HEK293 (cell line): ENCODE results near the gene BRPF1.

Source experiments
- EGR2 ChIP-seq: fragments of 450-650 bp; formaldehyde crosslinking; IDR thresholded peaks from 2 replicates; pipeline ENCODE4 v1.5.1; 2016; ENCODE audit warnings: low read depth, missing biosample characterization, missing genetic modification characterization
- GFI1B ChIP-seq: fragments of 450-650 bp; formaldehyde crosslinking; IDR thresholded peaks from 2 replicates; pipeline ENCODE4 v1.5.1; 2016; ENCODE audit warnings: missing biosample characterization, missing genetic modification characterization
- KLF1 ChIP-seq: fragments of 450-650 bp; formaldehyde crosslinking; IDR thresholded peaks from 2 replicates; pipeline ENCODE4 v1.5.1; 2016; ENCODE audit warnings: missing biosample characterization, missing genetic modification characterization
- KLF10 ChIP-seq: fragments of 450-650 bp; IDR thresholded peaks from 2 replicates; pipeline ENCODE4 v1.5.1; 2018; ENCODE audit warnings: missing biosample characterization, mild to moderate bottlenecking, missing genetic modification characterization
- MYNN ChIP-seq: fragments of 450-650 bp; formaldehyde crosslinking; IDR thresholded peaks from 2 replicates; pipeline ENCODE4 v1.5.1; 2016; ENCODE audit warnings: missing biosample characterization, missing genetic modification characterization, borderline replicate concordance
- OVOL3 ChIP-seq: fragments of 450-650 bp; formaldehyde crosslinking; IDR thresholded peaks from 2 replicates; pipeline ENCODE4 v1.5.1; 2016; ENCODE audit warnings: missing biosample characterization, missing genetic modification characterization
- REST ChIP-seq: fragments of 450-650 bp; formaldehyde crosslinking; IDR thresholded peaks from 2 replicates; pipeline ENCODE4 v1.5.1; 2016; ENCODE audit warnings: missing biosample characterization, missing genetic modification characterization
- TCF7L2 ChIP-seq: IDR thresholded peaks from 2 replicates; pipeline ENCODE4 v1.6.1; 2011; ENCODE audit warnings: low read depth, mild to moderate bottlenecking, inconsistent platforms, low read length, moderate library complexity, borderline replicate concordance
- ZBTB1 ChIP-seq: fragments of 450-650 bp; formaldehyde crosslinking; IDR thresholded peaks from 2 replicates; pipeline ENCODE4 v1.5.1; 2016; ENCODE audit warnings: missing biosample characterization, missing genetic modification characterization
- ZBTB21 ChIP-seq: fragments of 450-650 bp; formaldehyde crosslinking; IDR thresholded peaks from 2 replicates; pipeline ENCODE4 v1.5.1; 2017; ENCODE audit warnings: missing biosample characterization, missing genetic modification characterization
- ZEB2 ChIP-seq: fragments of 450-650 bp; formaldehyde crosslinking; IDR thresholded peaks from 2 replicates; pipeline ENCODE4 v1.5.1; 2016; ENCODE audit warnings: missing biosample characterization, missing genetic modification characterization
- ZFP3 ChIP-seq: fragments of 450-650 bp; formaldehyde crosslinking; IDR thresholded peaks from 2 replicates; pipeline ENCODE4 v1.5.1; 2016; ENCODE audit warnings: low read depth, missing biosample characterization, missing genetic modification characterization
- ZFP41 ChIP-seq: fragments of 450-650 bp; formaldehyde crosslinking; IDR thresholded peaks from 2 replicates; pipeline ENCODE4 v1.5.1; 2016; ENCODE audit warnings: missing biosample characterization, missing genetic modification characterization, borderline replicate concordance
- ZNF140 ChIP-seq: fragments of 450-650 bp; formaldehyde crosslinking; IDR thresholded peaks from 2 replicates; pipeline ENCODE4 v1.5.1; 2016; ENCODE audit warnings: missing biosample characterization, missing genetic modification characterization
- ZNF174 ChIP-seq: fragments of 450-650 bp; formaldehyde crosslinking; IDR thresholded peaks from 2 replicates; pipeline ENCODE4 v1.5.0; 2017; ENCODE audit warnings: missing biosample characterization, mild to moderate bottlenecking, missing genetic modification characterization
- ZNF175 ChIP-seq: fragments of 450-650 bp; formaldehyde crosslinking; IDR thresholded peaks from 2 replicates; pipeline ENCODE4 v1.5.1; 2016; ENCODE audit warnings: missing biosample characterization, missing genetic modification characterization
- ZNF211 ChIP-seq: fragments of 450-650 bp; formaldehyde crosslinking; IDR thresholded peaks from 2 replicates; pipeline ENCODE4 v1.5.1; 2016; ENCODE audit warnings: low read depth, missing biosample characterization, missing genetic modification characterization
- ZNF24 ChIP-seq: fragments of 450-650 bp; formaldehyde crosslinking; IDR thresholded peaks from 2 replicates; pipeline ENCODE4 v1.5.1; 2016; ENCODE audit warnings: missing biosample characterization, missing genetic modification characterization
- ZNF362 ChIP-seq: fragments of 450-650 bp; formaldehyde crosslinking; IDR thresholded peaks from 2 replicates; pipeline ENCODE4 v1.5.1; 2016; ENCODE audit warnings: missing biosample characterization, missing genetic modification characterization
- ZNF423 ChIP-seq: fragments of 450-650 bp; formaldehyde crosslinking; IDR thresholded peaks from 2 replicates; pipeline ENCODE4 v1.5.1; 2016; ENCODE audit warnings: missing biosample characterization, missing genetic modification characterization
- ZNF521 ChIP-seq: fragments of 450-650 bp; formaldehyde crosslinking; IDR thresholded peaks from 2 replicates; pipeline ENCODE4 v1.5.1; 2017; ENCODE audit warnings: missing biosample characterization, mild to moderate bottlenecking, missing genetic modification characterization
- ZNF654 ChIP-seq: fragments of 450-650 bp; formaldehyde crosslinking; IDR thresholded peaks from 2 replicates; pipeline ENCODE4 v1.5.1; 2016; ENCODE audit warnings: low read depth, missing biosample characterization, missing genetic modification characterization
- ZNF747 ChIP-seq: fragments of 450-650 bp; formaldehyde crosslinking; IDR thresholded peaks from 2 replicates; pipeline ENCODE4 v1.5.1; 2016; ENCODE audit warnings: missing biosample characterization, missing genetic modification characterization
- ZSCAN30 ChIP-seq: fragments of 450-650 bp; IDR thresholded peaks from 2 replicates; pipeline ENCODE4 v1.5.1; 2018; ENCODE audit warnings: missing biosample characterization, mild to moderate bottlenecking, missing genetic modification characterization, moderate library complexity
- TF ChIP-seq, protein P1 (sequence below): fragments of 450-650 bp; formaldehyde crosslinking; IDR thresholded peaks from 2 replicates; pipeline ENCODE4 v1.5.1; 2017; ENCODE audit warnings: missing biosample characterization, missing genetic modification characterization
- TF ChIP-seq, protein P2 (sequence below): fragments of 450-650 bp; formaldehyde crosslinking; IDR thresholded peaks from 2 replicates; pipeline ENCODE4 v1.5.1; 2016; ENCODE audit warnings: missing biosample characterization, missing genetic modification characterization
- TF ChIP-seq, protein P3 (sequence below): fragments of 450-650 bp; formaldehyde crosslinking; IDR thresholded peaks from 2 replicates; pipeline ENCODE4 v1.5.1; 2016; ENCODE audit warnings: missing biosample characterization, missing genetic modification characterization

The BRPF1 gene

DNA sequence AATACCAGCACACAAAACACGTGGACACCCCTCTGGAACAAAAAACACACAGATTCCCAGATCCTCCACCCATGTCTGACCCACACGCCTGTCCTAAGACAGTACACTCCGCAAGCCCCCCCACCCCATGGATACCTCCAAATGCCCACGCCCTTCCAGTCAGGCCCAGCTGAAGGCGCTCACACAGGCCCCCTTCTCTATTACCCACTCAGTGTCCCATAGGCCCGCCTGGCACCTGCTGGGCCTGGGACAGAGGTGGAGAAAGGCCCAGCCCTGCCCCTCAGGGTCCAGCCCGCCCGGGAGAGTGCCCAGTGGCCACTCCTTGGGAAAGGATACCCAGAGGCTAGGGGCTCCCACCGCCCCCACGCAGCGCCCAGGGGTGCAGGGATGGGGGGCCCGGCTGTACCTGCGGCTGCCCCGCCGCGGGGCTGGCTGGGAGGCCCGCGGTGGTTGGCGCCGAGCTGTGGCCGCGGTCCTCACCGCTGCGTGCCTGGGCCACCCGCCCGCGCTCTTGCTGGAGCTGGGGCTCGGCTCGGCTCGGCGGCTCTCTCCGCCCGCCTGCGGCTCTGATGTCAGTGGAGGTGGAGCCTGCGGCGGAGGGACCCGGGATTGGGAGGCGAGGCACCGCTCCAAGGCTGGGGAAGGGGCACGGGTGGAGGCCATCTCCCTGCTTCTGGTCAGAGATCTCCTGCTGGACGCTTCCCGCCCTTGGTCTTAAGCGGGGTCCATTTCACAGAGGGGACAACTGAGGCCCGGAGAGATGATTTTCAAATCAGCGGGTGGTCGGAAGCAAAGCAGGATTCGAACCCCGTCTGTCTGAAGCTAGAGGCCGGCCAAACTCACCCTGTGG lies 38.1 kb downstream of the BRPF1 start, which contains the start of gene CAMK1 (continued):
- no peak for TF ChIP-seq ZNF362 (tag by site-specific recombination)
- no peak for TF ChIP-seq GFI1B (tag by site-specific recombination)
- TF ChIP-seq ZNF654 (tag by site-specific recombination), result no peak
- TF ChIP-seq TCF7L2, result no peak
- TF ChIP-seq ZNF747 (tag by site-specific recombination), result no peak
- TF ChIP-seq ZFP41 (tag by site-specific recombination), result no peak
- TF ChIP-seq, protein P1, sequence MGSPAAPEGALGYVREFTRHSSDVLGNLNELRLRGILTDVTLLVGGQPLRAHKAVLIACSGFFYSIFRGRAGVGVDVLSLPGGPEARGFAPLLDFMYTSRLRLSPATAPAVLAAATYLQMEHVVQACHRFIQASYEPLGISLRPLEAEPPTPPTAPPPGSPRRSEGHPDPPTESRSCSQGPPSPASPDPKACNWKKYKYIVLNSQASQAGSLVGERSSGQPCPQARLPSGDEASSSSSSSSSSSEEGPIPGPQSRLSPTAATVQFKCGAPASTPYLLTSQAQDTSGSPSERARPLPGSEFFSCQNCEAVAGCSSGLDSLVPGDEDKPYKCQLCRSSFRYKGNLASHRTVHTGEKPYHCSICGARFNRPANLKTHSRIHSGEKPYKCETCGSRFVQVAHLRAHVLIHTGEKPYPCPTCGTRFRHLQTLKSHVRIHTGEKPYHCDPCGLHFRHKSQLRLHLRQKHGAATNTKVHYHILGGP (tag by site-specific recombination), result no peak
- TF ChIP-seq REST (tag by site-specific recombination), result no peak
- TF ChIP-seq KLF10, result peak; percentile 63; the same call in 1 of the 2 replicates
- TF ChIP-seq ZNF140 (tag by site-specific recombination), result no peak
- TF ChIP-seq ZFP3 (tag by site-specific recombination), result no peak
- TF ChIP-seq ZBTB21, result no peak
- TF ChIP-seq OVOL3 (tag by site-specific recombination), result no peak
- TF ChIP-seq ZEB2 (tag by site-specific recombination), result 0 out of 2 replicates have a peak, but pooled peaks have one; percentile 23
- TF ChIP-seq EGR2 (tag by site-specific recombination), result no peak
- no peak for TF ChIP-seq MYNN (tag by site-specific recombination)
- TF ChIP-seq ZSCAN30, result peak; percentile 80
- TF ChIP-seq ZNF24 (tag by site-specific recombination), result no peak
- TF ChIP-seq ZBTB1, result no peak
- TF ChIP-seq, protein P2, sequence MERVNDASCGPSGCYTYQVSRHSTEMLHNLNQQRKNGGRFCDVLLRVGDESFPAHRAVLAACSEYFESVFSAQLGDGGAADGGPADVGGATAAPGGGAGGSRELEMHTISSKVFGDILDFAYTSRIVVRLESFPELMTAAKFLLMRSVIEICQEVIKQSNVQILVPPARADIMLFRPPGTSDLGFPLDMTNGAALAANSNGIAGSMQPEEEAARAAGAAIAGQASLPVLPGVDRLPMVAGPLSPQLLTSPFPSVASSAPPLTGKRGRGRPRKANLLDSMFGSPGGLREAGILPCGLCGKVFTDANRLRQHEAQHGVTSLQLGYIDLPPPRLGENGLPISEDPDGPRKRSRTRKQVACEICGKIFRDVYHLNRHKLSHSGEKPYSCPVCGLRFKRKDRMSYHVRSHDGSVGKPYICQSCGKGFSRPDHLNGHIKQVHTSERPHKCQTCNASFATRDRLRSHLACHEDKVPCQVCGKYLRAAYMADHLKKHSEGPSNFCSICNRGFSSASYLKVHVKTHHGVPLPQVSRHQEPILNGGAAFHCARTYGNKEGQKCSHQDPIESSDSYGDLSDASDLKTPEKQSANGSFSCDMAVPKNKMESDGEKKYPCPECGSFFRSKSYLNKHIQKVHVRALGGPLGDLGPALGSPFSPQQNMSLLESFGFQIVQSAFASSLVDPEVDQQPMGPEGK (tag by site-specific recombination), result peak; percentile 48; the same call in 1 of the 2 replicates
- peak; percentile 86 for TF ChIP-seq ZNF423 (tag by site-specific recombination)
- TF ChIP-seq, protein P3, sequence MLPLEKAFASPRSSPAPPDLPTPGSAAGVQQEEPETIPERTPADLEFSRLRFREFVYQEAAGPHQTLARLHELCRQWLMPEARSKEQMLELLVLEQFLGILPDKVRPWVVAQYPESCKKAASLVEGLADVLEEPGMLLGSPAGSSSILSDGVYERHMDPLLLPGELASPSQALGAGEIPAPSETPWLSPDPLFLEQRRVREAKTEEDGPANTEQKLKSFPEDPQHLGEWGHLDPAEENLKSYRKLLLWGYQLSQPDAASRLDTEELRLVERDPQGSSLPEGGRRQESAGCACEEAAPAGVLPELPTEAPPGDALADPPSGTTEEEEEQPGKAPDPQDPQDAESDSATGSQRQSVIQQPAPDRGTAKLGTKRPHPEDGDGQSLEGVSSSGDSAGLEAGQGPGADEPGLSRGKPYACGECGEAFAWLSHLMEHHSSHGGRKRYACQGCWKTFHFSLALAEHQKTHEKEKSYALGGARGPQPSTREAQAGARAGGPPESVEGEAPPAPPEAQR, result no peak
- no peak for TF ChIP-seq ZNF174
- TF ChIP-seq ZNF521 (tag by site-specific recombination), result no peak
- no peak for TF ChIP-seq ZNF175 (tag by site-specific recombination)
- peak; percentile 24 for TF ChIP-seq KLF1 (tag by site-specific recombination)
- TF ChIP-seq ZNF211, result no peak
